Femur (tissue), 1 donor: ENCODE results near the gene LRCH1.
A peak's percentile ranks its signal among the peaks of the same experiment; 100 is the strongest.

Experiments used
- DNase-seq: peaks from one replicate; pipeline ENCODE4 v3.0.0-alpha.2; 2017

The LRCH1 gene

GRCh38 chr13:46535002-46535401, 18.0 kb upstream of the LRCH1 start:
- DNase-seq = no peak

DNA sequence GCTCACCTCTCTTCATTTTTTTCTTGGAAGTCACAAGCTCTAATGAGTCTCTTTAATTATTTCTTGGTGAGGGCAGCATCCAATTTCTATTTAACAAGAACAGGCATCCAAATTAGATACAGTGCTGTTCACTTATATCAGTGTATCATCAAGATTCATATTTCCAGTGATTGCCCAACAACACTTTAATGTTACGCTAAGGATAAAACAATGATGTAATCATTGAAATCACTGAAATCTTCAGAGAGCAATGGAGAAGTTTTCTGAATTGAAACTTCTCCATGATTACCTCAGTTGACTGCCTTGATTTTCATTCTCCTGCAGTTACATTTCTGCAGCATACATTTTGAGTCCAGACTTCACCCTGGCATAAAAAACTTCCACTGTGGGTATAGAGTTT, 17.1 kb upstream of the LRCH1 start:
- no peak for DNase-seq

DNA sequence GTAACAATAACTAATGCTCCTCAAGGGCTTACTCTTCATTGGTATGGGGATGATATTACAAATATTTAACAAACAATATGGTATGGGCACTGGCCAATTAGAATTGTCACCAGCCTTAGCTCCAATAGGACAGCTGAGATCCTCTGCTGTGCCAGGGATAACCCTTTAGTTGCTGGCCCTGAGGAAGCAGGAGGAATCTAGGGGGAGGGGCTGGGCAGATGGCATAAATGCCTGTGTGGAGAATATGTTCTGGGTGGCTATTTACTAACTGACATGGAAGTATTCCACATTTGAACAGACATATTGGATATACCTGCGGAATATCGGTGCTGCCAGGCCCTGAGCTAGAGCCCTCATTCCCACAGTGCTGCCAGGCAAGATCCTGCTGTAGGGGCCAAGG, 16.6 kb upstream of the LRCH1 start:
- DNase-seq = no peak

DNA sequence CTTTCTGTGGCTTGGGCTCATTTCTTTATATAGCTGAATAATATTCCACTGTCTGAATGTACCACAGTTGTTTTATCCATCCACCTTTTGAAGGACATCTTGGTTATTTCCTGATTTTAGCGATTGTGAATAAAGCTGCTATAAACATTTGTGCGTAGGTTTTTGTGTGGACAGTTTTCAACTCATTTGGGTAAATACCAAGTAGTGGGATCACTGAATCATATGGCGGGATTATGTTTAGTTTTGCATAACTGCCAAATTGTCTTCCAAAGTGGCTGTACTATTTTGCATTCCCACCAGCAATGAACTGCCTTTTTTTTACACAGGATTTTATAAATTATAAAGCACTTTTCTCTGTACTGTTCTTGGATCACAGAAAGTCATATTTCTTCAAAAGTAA, 13.7 kb upstream of the LRCH1 start:
- DNase-seq = no peak

DNA sequence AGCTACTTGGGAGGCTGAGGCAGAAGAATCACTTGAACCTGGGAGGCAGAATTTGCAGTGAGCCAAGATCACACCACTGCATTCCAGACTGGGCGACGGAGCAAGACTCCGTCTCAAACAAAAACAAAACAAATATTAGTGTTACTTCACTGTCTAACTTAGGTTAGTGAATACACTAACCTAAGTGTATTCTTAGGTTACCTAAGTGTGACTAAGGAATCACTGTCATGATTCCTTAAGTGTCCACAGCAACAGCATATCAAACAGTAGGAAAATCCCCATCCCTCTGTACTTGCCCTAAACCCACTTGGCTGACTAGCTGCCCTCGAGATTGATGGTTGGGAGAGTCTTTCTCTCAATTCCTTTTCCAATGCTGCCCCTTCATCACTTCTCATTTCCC, 11.8 kb upstream of the LRCH1 start:
- no peak for DNase-seq

- DNase-seq = no peak
Observed at GRCh38 chr13:46542833-46543232, 10.1 kb upstream of the LRCH1 start.

GRCh38 chr13:46543287-46543686, 9.7 kb upstream of the LRCH1 start:
- no peak for DNase-seq

GRCh38 chr13:46544208-46544607, 8.8 kb upstream of the LRCH1 start:
- DNase-seq = no peak

- DNase-seq = no peak
Observed at GRCh38 chr13:46544811-46545210, 8.2 kb upstream of the LRCH1 start.

DNA sequence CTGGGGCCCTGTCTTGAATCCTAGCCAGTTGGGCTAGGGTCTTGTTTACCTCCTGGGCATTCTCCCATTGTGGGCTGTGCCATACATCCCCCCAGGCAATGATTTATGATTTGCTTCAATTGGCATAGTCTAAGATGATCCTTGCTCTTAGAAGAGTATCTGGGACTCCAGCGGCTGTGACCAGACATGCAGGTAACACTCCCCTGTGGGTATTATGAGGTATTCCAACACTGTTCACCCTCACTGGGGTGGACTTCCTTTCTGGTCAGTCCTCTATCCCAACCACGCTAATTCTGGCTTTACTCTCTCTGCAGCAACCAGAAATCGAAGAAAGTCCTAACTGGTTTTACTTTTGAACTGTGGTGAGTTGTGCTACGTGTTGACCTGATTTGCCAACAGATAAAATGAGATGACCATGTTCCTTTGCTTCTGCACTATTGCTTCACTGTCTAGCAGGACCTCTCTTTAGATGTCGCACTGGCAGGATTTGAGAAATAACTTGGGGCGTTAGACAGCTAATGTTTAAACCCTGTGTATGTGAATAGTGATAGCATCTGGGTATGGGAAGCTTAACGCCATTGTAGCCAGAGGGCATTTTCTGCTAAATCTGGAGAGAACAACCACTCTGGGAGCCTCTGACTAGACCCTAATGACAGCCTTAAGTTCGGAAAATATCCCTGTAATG, 6.7 kb upstream of the LRCH1 start:
- DNase-seq = no peak

DNA sequence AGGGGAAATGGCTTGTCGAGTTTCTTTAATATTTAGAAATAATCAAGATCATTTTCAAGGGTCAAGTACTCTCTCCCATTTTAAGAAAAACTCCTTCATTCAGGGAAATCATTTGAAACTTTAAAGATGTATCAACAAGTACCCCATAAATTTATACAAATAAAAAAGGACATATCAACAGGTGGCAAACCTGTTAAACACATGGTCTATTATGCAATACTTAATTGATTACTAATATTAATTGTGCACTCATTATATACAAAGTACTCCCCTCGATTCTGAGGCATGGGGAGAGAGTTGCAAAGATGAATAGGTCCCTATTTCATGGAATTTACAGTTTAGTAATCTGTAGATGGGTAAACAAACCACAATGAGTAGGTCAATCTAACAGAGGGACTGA, 2.1 kb upstream of the LRCH1 start:
- no peak for DNase-seq

DNA sequence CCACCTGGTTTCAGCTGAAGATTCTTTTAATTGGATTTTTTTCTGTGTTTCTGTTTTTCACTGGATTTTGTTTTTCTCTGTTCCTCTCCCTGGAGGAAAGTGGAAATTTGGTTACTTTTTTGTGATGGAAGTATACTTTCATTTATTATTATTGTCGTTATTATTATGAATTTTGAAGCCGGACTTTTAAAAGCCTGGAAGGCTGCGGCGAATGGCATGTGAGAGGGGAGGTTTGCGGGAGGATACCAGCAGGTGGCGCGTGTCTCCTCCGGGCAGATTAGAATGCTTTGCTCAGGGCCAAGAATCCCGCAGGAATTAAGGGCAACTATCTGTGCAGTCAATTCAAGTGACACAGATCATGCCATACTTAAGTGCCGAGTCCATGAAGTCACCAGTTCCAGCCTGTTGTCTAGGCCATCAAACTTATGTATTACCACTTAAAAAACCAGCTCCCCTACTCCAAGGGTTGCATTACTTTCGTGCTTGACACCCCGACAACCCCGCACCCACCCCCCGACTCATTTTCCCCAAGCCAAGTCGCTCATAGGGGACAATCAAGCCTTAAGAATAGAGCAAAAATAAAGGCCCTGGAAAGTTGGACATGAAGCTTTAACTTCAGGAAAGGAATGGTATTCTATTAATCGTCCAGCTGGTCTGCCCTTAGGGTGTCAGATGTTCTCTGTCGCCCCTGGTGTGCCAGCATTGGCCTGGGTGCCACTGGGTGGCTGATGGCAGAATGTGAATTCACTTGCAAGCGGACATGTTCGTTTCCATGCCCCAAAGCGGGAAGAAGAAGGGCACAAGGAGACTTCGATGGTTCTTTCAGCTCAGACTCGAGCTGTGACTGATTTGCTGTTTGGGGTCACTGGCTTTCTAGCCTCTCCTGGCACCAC, 1.3 kb upstream of the LRCH1 start:
- DNase-seq = peak; percentile 64

- DNase-seq = peak; percentile 34
Observed at GRCh38 chr13:46552303-46552682, 677 bp upstream of the LRCH1 start.

DNA sequence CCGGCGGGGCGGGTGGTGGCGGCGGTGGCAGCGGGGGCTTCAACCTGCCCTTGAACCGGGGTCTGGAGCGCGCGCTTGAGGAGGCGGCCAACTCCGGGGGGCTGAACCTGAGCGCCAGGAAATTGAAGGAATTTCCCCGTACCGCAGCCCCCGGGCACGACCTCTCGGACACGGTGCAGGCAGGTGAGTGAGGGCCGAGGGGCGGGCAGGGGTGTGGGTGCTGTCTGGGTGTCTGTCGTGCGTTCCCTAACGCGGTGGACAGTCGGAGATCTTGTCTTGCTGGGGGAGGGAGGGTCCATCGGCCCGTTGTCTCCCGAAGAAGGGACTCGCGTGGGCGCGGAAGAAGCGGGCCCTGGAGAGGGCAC, 533 bp downstream of the LRCH1 start:
- DNase-seq = no peak

GRCh38 chr13:46553886-46554858, 1.2 kb downstream of the LRCH1 start:
- DNase-seq = peak; percentile 85

GRCh38 chr13:46554951-46555350, 2.0 kb downstream of the LRCH1 start:
- DNase-seq = no peak

- no peak for DNase-seq
Observed at GRCh38 chr13:46555722-46556417, 2.9 kb downstream of the LRCH1 start.

DNA sequence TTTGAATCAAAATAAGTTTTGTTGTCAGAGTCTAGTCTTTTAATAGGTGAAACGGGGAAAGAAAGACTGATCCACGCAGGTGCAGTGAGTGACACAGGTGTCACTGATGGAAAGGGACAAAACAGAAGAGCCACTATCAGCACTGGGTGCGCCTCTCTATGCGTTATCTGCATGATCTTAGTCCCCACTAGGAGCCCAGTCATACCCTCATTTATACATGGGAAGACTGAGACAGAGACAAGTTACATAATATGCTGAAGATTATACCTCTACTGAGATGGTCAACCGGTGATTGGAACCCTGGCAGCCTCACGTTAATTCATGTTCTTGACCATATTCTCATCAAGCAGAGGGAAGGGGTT, 3.4 kb downstream of the LRCH1 start:
- no peak for DNase-seq

GRCh38 chr13:46559272-46559805, 6.4 kb downstream of the LRCH1 start:
- no peak for DNase-seq

- DNase-seq = no peak
Observed at GRCh38 chr13:46560778-46561177, 7.8 kb downstream of the LRCH1 start.

GRCh38 chr13:46561286-46561685, 8.3 kb downstream of the LRCH1 start:
- DNase-seq = no peak

GRCh38 chr13:46561691-46562090, 8.7 kb downstream of the LRCH1 start:
- no peak for DNase-seq
